Skin of body (tissue), 2 donors: ENCODE data around the gene POMGNT2. TPM values are rescaled to one million over a fixed set of nuclear protein-coding genes. Genes with fewer than 3 reads are reported as not detected.
"Not testable (repeated sequence)": the region's sequence is repeated elsewhere in the genome, so short reads cannot be mapped to it uniquely, and the experiment has no call there.

Experiments
- DNase-seq: peaks from one replicate; lab custom pipeline; 2025; lab: John Stamatoyannopoulos, UW
- total RNA-seq: library from RNA; depleted of rRNA; stranded (reverse); fragments of >200 nt; gene quantifications from one replicate; pipeline ENCODE4 v1.2.3, GENCODE V29; 2014

POMGNT2 gene
- total RNA-seq, 1 donor from 2014 or later, result 9.0 TPM

DNA sequence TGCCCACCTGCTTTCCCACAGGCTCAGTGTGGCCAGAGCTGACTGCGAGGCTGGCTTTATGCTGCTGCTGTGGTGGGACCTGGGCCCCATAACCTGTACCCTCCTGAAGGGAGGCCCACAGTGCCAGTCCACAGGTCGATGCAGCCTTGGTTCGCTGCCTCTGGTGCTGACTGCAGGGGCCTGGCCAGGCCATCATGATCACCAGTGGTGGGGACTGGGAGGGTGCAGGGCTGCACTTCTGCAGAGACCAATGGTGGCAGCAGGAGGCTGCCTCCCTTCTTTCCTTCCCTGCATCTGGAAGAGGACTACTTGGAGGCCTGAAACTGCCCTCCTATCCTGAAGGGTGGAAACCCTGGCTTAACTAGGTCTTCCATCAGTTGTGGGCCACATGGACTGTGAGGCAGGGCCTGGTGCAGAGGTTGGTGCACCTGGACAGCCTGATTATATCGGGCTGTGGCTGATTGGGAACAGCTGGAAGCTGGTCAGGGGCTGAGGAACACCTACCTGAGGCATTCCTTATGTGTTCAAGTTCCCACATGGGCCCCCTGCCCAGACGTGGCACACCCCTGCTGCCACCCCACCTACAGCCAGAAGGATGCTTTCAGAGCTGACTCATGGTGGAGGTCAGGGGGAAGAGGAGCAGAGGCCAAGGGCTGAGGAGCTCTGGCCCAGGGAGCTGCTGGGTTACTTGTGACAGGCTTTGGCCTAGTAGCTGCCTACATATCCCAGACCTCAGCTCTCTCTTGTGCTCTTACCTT, 29.8 kb downstream of the POMGNT2 start:
- DNase-seq, result no peak

DNA sequence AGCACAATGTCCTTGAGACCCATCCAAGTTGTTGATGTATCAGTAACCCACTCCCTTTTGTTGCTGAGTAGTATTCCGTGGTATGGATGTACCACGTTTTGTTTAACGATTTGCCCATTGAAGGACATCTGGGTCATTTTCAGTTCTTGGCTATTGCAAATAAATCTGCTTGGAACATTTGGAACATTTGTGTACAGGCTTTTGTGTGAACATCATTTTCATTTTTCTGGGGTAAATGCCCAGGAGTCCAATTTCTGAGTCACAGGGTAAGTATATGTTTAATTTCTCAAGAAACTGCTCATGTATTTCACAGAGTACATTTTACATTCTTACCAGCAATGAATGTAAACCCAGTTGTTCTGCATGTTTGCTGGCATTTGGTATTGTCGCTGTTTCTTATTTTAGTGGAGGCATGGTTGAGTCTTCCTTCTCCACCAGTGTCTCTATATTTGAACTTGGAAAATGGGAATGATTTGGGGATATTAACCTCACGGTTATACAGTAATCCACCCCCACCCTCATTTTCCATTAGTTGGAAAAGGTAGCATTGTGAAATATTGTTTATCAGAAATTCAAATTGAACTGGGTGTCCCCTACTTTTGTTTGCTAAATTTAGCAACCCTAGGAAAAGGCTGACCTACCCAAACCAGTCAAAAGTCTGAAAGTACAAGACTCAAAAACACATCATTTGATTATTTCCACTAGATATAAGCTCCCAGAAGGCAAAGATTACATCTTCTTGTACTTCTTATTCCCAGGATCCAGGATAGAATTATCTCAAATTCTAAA, 30.8 kb downstream of the POMGNT2 start:
- no peak for DNase-seq

DNA sequence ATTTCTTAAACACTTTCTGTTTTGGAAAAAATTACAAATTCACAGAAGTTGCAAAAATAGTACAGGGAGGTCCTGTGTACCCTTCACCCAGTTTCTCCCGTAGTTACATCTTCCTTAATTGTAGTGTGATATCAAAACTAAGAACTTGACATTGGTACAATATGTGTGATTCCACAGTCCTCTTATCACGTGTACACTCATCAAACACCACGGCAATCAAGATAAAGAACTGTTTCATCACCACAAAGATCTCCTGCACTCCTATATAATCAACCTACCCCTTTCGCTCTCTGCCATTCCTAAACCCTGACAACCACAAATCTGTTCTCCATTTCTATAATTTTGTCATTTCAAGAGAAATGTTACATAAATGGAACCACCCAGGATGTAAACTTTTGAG, 31.4 kb downstream of the POMGNT2 start:
- DNase-seq, result no peak

DNA sequence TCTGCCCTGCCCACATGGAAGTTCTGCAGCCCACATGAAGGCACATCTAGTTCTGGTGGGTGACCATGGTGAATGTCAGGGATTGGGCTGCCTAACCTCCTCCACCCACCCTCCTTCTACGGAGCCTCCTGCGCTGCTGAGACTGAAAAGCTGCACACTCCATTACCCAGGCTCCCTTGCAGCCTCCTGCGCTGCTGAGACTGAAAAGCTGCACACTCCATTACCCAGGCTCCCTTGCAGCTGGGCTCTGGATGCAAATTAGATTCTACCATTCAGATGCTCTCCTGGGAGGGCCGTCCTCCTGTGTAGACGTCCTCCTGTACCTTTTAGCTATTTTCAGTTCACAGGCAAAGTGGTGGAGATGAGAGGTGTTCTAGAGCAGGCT, 32.1 kb downstream of the POMGNT2 start:
- no peak for DNase-seq

DNA sequence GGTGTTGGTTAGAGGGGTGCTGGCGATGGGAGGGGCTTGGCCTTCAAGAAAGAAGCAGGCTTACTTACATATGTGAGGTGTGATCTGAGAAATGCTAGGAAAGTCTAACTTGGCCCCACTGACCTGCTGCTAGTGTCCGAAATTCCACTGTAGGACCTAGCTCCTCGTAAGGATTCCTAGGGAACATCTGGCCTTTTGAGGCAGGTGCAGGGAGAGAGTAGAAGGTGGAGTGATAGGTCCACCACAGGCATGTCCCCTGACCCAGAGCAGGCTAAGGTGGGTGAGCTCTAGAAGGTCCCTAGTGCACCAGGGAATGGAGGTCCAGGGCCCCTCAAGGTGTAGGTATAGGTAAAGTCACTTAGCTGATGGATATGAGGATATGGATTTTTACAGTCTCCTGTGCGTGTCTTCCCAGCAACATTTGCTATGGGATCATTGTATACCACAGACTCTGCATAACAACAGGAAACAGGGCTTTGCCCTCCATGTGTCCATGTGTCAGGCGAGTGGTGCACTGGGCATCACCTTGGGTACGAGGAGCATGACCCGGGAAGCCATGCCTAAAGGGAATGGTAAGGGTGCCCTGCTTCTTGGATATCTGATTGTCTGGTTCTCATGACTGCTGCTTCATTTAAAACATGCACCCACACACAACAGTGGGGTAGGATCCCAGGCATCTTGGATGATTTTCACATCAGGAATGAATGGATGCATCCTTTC, 32.6 kb downstream of the POMGNT2 start:
- no peak for DNase-seq

DNA sequence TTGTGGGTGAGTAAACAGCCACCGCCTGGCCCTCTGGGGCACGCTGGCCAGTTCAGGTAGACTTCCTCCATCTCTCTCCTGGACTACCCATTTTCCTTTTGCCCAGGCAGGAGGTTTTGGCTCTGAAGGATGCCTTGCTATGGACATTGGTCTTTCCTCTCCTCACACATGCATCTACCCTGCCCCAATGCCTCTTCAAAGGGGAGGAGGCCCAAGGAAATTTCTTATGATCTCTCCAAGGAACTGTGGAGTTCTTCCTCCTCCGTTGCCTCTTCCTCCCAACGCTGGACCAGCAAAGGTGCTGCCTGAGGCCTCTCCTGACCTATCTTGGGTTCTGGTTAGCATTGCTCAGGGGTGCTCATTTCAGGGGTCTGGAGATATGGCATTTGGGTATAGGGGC, 33.5 kb downstream of the POMGNT2 start:
- no peak for DNase-seq

DNA sequence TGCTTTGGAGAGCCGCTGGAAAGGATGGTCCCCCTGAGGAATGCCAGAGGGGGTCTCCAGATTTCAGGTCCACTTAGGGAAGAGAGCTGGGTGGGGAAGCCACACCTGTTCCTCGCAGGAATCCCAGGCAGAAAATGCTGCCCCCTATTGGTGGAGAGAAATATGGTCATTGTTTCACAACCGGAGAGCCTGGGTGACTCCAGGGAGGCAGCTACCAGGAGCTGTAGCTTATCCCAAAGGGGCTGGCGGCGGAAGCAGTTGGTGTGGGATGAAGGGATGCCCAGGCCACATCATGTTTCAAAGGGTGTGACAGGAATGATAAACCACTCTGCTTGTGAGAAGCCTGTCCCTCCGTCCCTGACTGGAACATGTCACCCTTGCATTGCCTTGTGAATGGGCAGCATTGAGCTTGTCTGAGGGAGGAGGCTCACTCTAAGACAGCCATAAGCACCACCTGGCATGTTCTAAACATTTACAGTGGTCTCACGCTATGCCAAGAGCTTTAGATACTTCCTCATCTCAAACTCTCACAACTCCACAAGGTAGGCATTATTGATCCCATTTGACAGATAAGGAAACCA, 34.5 kb downstream of the POMGNT2 start:
- no peak for DNase-seq

DNA sequence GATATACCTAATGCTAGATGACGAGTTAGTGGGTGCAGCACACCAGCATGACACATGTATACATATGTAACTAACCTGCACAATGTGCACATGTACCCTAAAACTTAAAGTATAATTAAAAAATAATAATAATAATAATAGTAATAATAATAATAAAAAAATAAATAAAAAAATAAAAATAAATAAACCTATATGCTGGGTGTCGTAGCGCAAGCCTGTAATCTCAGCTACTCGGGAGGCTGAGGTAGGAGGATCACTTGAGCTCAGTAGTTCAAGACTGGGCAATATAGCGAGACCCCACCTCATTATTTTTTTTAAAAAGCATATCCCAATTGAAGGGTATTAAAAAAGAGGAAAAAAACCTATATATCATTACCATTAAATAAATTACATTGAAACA, 35.2 kb downstream of the POMGNT2 start:
- not testable (repeated sequence) for DNase-seq

DNA sequence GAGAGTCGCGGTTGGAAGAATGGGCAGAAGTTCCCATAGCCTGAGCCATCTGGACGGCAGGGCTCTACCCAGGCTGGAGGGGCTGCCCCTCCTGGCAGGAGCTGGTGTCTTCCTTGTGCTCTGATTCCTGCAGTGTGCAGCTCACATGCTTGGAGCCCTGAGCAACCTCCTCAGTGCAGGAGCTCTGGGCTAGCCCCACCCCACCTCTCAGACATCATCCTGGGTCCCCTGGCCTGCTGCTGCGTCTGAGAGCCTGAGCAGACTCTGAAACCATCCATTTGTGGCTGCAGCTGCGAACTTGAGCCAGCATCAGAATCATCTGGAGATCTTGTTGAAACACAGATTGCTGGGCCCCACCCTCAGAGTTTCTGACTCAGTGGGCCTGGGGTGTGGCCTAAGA, 42.8 kb downstream of the POMGNT2 start:
- DNase-seq, result no peak

DNA sequence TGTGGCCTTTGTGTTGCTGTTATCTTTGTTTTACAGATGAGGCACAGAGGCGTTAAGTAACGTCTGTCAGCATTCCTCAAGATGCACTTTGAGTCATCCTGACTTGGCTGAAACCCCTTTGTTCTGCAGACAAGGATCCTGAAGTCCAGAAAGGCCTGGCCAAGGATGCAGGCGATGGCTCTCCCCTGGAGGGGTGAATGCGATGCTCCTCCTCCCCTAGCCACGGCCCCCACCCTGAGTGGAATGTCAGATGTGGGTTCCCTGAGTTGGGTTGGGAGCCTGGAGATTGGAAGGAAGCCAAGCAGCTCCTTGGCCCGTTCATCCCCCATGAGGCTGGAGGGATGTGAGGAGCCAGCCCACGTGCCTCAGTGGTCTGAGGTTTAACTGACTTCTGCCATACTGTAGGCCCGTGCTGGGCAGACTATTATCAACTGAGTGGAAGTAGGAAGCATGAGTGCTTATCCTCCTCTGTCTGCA, 43.3 kb downstream of the POMGNT2 start:
- no peak for DNase-seq

DNA sequence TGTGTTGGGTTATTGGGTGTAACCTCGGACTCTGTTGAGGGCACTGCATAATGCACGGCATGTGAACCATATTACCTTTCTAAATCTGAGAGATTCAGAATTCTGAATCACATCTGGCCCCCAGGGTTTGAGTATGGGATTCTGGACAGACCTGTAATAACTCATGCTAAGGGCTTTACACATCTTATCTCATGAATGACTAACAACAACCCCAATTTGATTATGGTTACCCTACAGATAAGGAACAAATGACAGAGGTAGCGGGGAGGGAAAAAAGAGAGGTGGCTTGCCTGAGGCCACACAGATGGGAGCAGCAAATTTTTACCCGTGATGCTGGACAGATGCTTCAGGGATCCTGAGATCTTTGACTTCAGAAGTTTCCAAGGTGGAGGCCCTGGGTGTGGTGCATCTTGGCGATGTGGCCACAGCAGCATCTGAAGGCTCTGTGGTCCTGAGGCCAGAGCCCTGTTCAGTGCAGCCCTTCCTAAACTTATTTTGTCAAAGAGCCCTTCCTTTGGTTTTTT, 43.8 kb downstream of the POMGNT2 start:
- no peak for DNase-seq

DNA sequence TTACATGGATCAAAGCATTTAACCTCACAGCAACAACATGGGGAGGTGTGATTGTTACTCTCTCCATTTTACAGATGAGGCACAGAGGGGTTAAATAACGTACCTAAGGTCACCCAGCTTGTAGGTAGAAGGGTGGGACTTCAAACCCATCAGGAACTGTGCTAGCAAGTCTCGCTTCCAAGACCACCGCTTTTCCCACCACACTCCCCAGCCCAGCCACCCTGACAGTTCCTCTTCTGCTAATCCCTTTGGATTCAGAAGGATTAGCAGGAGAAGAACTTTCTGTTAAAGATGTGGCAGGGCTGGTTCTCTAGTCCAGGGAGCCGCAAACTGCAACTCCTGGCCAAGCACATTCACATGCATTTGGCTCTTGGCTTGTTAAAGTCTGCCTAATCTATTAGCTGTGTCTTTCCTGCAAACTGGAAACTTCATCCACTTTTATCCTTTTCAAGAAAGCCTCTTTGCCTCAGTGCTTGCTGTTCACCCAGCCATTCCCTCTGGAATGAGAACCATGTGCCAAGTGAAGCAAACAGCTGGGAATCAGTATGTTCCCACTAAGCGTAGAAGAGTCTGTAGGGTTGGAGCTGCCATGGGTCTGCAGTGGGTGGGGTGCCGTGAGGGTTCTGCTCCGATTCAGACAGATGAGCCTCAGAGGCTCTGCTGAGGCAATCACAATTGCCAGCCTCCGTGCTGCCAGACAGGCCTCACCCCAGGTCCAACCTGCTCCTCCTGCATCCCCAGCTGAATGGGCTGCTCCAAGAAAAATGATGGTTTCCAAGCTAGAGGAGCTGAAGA, 44.6 kb downstream of the POMGNT2 start:
- DNase-seq, result no peak

DNA sequence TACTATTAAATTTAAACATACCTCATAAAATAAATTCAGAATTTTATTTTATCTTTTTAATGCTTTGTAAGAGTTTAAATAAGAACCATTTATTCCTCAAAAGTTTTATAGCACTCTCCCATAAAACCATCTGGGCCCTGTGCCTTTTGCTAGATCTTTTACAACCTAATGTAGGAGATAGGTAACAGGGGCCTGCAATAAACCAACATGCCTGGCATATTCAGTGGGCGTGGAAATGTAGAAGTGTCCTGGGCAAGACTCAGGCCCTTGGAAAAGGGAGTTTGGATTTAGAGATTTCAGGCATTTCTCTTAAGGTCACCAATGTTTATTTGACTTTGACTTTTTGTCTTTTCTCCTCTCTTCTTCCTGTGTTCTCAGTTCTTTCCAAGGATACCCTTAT, 46.4 kb downstream of the POMGNT2 start:
- DNase-seq, result no peak

DNA sequence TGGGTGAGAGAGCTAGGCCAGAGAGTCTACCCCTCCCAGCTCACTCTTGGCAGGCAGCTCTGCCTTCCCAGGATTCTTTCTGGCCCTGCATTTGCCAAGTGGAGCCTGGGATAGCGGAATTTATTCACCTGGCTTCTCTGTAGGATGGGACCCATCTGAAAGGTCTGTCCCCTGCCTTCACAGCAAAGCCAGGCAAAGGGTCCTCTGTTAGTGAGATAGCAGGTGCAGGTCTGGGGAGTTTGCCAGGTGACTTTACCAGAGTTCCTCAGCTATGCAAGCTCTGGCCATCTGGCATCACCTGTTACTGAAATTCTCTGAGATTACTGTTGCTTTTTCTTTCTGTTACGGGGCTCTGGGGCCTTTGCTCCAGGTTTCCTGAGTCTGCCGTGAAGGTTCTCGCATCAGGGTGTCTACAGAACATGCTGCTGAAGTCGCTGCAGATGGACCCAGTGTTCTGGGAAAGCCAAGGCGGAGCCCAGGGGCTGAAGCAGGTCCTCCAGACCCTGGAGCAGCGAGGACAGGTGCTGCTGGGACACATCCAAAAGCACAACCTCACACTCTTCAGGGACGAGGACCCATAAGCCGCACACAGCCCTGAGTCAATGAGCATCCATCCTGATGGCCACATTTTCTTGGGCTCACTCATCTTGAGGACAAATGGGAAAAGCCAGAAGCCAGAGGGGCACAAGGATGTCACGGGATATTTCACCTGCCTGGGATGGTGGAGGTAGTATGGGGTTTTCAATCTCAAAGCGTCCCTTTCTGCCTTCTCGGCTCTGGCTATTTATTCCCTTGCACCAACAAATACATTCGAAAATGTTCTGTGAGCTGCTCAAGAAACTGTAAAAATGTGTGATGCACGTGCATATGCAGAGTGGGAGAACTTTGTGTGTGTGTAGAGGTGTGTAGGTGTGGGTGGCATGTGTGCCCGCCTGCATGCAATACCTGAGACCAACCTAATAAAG, 49.8 kb downstream of the POMGNT2 start:
- no peak for DNase-seq

DNA sequence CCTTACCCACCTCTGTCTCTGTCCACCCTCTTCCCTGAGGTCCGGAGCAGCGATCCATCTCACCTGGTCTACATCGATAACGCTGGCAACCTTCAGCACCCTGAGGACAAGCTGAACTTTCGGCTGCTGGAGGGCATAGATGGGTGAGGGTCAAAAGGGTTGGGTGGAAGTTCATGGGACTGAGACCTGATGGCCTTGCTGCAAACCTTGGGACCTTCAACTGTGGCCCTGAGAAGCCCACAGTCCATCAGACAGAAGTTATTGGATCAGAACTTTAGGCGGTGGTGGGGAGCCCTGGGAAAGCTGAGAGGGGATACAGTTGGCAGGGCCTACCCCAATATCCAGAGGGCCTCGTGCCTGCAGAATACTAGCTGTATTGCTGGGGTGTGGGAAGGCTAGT, 50.5 kb downstream of the POMGNT2 start:
- DNase-seq, result no peak

DNA sequence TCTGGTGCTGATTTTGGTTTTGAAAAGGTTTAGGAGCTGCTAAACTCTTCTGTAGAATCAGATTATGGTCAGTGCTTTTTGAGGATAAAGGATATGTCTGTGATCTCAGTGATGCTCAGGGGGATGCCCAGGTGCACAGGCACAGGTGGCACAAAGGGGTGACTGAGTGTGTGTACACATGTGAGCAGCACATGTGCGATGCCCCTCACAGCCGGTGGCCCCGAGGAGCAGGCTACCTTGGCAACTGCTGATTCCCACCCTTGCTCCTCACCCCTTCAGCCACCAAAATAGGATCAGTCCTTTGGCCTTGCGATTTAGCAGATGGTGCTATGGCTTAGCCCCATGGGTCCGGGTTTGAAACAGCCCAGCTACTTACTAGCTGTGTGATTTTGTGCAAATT, 51.1 kb downstream of the POMGNT2 start:
- DNase-seq, result no peak

DNA sequence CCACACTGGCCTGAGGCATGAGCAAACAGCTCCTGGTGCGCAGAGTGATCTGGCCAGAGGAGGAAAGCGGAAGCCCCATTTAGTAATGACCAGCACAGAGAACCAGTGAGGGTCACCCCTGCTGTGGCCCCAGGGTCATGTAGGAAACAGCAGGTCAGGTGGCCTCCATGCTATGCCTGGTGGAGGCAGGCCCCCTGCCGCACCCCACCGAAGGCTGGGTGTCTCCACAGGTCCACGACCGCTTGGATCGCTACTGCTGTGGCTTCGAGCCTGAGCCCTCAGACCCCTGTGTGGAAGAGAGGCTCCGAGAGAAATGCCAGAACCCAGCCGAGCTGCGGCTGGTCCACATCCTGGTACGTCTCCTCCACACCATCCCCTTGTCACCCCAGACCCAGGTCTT, 52.6 kb downstream of the POMGNT2 start:
- no peak for DNase-seq

DNA sequence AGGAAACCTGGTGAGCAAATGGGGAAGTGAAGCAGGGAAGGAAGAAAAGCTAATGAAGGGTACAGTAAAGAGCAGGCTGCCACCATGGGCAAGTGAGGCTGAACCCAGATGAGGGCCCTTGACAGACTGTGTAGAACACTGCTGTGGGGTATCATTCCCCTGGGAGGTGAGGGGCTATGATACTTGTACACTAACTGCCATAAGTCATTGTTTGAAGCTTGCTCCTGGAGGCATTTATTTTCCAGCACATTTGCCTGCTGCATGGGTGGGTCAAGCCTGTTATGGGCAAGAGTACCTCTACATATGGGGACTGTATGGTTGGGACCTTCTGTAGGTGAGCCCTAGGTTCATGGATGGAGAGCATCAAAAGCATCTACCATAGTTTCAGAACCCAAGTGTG, 57.4 kb downstream of the POMGNT2 start:
- DNase-seq, result no peak

DNA sequence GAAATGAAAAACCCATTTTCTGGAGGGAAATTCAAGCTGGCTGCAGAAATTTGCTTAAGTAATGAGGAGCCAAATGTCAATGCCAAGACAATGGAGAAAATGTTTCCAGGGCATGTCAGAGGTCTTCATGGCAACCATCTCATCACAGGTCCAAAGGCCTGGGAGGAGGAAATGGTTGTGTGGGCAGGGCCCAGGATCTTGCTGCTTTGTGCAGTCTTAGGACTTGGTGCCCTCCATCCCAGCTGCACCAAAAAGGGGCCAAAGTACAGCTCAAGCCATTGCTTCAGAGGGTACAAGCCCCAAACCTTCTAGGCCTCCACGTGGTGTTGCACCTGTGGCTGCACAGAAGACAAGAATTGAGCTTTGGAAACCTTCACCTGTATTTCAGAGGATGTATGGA, 59.3 kb downstream of the POMGNT2 start:
- no peak for DNase-seq

DNA sequence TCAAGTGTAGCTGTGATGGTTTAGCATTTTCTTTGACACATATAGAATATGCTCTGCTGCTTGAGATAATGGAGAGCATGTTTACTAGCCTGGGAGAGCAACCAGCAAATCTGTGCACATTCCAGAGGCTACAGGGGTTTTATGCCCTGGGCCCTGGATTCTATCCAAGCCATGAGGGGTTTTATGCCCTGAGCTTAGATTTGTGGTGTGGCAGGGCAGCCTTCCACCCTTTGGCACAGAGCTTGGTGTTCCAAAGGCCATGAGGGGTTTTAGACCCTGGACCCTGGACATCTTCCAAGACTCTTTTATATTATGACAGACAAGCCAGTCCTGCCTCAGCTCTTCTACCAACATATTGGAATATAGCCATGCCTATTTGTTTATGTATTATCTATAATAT, 60.8 kb downstream of the POMGNT2 start:
- not testable (repeated sequence) for DNase-seq
